Immature natural killer cell (primary cell): ENCODE results near the gene EHBP1. TPM values are rescaled to one million over a fixed set of nuclear protein-coding genes. Genes with fewer than 3 reads are reported as not detected.
A peak's percentile ranks its signal among the peaks of the same experiment; 100 is the strongest.

Source experiments
- DNase-seq, 3 donors: peaks; one replicate each; pipeline ENCODE4 v3.0.0; 2022; ENCODE audit warnings: mixed read lengths in 1 of 3
- H3K27ac Mint-ChIP-seq, 6 donors: one replicate each; pipeline ENCODE4 v1.8.0; 2020; ENCODE audit warnings: mixed read lengths in 6 of 6, mild to moderate bottlenecking in 5 of 6, inconsistent platforms in 4 of 6, moderate library complexity in 3 of 6
- H3K27me3 Mint-ChIP-seq, 3 donors: one replicate each; pipeline ENCODE4 v1.8.0; 2020 to 2021; ENCODE audit warnings: low read depth in 3 of 3, mild to moderate bottlenecking in 3 of 3, mixed read lengths in 3 of 3, moderate library complexity in 3 of 3, inconsistent platforms in 1 of 3
- H3K36me3 Mint-ChIP-seq, 3 donors: one replicate each; pipeline ENCODE4 v1.8.0; 2020; ENCODE audit warnings: mixed read lengths in 3 of 3, inconsistent platforms in 2 of 3, mild to moderate bottlenecking in 2 of 3
- H3K4me1 Mint-ChIP-seq, 2 donors: one replicate each; pipeline ENCODE4 v1.8.0; 2020; ENCODE audit warnings: inconsistent platforms in 2 of 2, mild to moderate bottlenecking in 2 of 2, mixed read lengths in 2 of 2, moderate library complexity in 1 of 2
- H3K4me3 Mint-ChIP-seq, 5 donors: one replicate each; pipeline ENCODE4 v1.8.0; 2020; ENCODE audit warnings: mild to moderate bottlenecking in 5 of 5, mixed read lengths in 5 of 5, inconsistent platforms in 3 of 5, moderate library complexity in 3 of 5
- H3K9me3 Mint-ChIP-seq, 6 donors: one replicate each; pipeline ENCODE4 v1.8.0; 2020; ENCODE audit warnings: mild to moderate bottlenecking in 6 of 6, mixed read lengths in 6 of 6, inconsistent platforms in 4 of 6, moderate library complexity in 3 of 6
- polyA plus RNA-seq, 3 donors: library from polyadenylated mRNA; unstranded; fragments of 300-500 nt; fragmentation: Illumina TruSeq; gene quantifications; one replicate each; pipeline ENCODE4 v1.2.3, GENCODE V29; 2021

EHBP1 gene
- 10 to 100 TPM in 1 of 3 donors, 1 to 10 TPM in 2; 6.9 to 23.5 (median 9.0) TPM for polyA plus RNA-seq

GRCh38 chr2:62705007-62705829 is at the start of gene EHBP1:
Gene EHBP1, plus strand, starts transcription at chr2:62705713. Its CDS starts 1,479 bp downstream, at chr2:62707192.
- H3K27me3 Mint-ChIP-seq, result peaks cover 3 to 4% (median 4%) of the 10 kb centered on the region in 3 donors
- H3K4me1 Mint-ChIP-seq, result peaks cover 30 to 36% of the 10 kb centered on the region in 2 donors
- peak within 1 kb of the TSS; percentile 91 to 97 (median 94) for H3K4me3 Mint-ChIP-seq
- no peaks in the 10 kb centered on the region for H3K9me3 Mint-ChIP-seq
- peak; percentile 96 to 97 (median 97) for DNase-seq
- peaks cover 0 to 4% (median 4%) of the 10 kb centered on the region in 3 donors for H3K36me3 Mint-ChIP-seq
- peak within 1 kb of the TSS; percentile 70 to 93 (median 87) for H3K27ac Mint-ChIP-seq

DNA sequence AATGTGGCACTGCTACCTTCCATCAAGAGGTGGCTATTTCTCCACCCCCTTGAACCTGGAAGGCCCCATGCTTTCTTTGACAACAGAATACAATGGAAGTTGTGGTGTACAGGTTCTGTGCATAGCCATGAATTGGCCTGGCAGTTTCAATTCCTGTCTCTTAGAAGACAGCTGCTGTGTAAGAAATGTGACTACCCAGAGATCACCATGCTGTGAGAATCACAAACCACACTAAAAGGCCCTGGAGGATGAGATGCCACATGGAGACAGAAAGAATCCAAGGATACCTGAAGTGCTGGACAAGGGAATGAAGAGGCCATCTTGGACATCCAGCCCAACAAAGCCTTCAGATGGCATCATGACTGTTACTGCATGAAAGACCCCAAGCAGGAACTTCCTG is 47.7 kb upstream of the EHBP1 start:
- no peak overlapping the region for H3K27ac Mint-ChIP-seq
- H3K4me1 Mint-ChIP-seq, result no peaks in the 10 kb centered on the region
- no peak overlapping the region for H3K4me3 Mint-ChIP-seq
- H3K27me3 Mint-ChIP-seq, result peaks cover 0 to 4% (median 3%) of the 10 kb centered on the region in 3 donors
- no peaks in the 10 kb centered on the region for H3K36me3 Mint-ChIP-seq
- DNase-seq, result no peak
- peaks cover 0 to 3% (median 0%) of the 10 kb centered on the region in 6 donors for H3K9me3 Mint-ChIP-seq

DNA sequence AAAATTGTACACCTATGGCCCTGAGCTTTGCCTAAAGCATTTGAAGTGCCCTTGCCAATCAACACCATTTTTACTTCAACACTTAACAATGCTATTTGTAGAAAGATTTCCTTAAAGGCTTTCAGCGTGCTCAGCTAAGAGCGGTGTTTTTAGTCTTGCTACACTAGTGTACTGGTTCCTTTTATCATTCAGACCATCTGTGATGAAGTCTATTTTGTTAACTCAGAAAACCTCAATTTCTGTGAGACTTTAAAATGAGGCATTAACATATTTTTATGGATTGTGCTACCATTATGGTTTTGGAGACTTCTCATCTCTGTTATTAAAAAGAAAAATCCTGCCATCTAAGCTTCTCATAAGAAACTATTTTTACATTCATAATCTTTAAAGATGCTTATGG is 46.6 kb upstream of the EHBP1 start:
- H3K36me3 Mint-ChIP-seq, result no peaks in the 10 kb centered on the region
- DNase-seq, result no peak
- no peak overlapping the region for H3K27ac Mint-ChIP-seq
- no peaks in the 10 kb centered on the region for H3K4me1 Mint-ChIP-seq
- peaks cover 0 to 4% (median 3%) of the 10 kb centered on the region in 3 donors for H3K27me3 Mint-ChIP-seq
- H3K9me3 Mint-ChIP-seq, result peaks cover 0 to 3% (median 0%) of the 10 kb centered on the region in 6 donors
- H3K4me3 Mint-ChIP-seq, result no peak overlapping the region

GRCh38 chr2:62660087-62660486 is 45.4 kb upstream of the EHBP1 start:
- Mint-ChIP-seq H3K36me3 (no peaks in the 10 kb centered on the region), H3K27ac (no peak overlapping the region), H3K9me3 (no peaks in the 10 kb centered on the region), H3K4me1 (no peaks in the 10 kb centered on the region), H3K27me3 (peaks cover 0 to 7% (median 0%) of the 10 kb centered on the region in 3 donors), H3K4me3 (no peak overlapping the region)
- no peak for DNase-seq

GRCh38 chr2:62660582-62661262 is 44.8 kb upstream of the EHBP1 start:
- DNase-seq, result no peak
- H3K36me3 Mint-ChIP-seq, result no peaks in the 10 kb centered on the region
- H3K27me3 Mint-ChIP-seq, result peaks cover 0 to 6% (median under 1%) of the 10 kb centered on the region in 3 donors
- H3K4me1 Mint-ChIP-seq, result no peaks in the 10 kb centered on the region
- no peak overlapping the region for H3K27ac Mint-ChIP-seq
- no peaks in the 10 kb centered on the region for H3K9me3 Mint-ChIP-seq
- H3K4me3 Mint-ChIP-seq, result no peak overlapping the region

DNA sequence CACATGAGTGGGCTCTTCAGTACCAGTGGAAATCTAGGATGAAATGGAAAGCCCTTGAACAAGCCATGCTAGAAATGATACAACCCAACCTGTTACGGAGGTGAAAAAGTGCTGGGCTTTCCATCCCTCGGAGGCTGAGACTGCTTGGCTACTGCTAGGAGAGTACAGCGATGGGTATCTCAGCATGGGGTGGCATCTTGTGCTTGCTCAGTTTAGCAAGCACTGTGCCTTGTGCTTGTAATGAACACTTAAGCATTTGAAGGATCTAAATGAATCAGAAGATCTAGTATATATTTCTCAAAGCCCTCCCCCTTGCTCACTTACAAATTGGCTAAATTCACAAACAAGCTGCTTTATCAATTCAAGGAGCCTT is 44.3 kb upstream of the EHBP1 start:
- Mint-ChIP-seq H3K27me3 (peaks cover 0 to 6% (median 2%) of the 10 kb centered on the region in 3 donors), H3K36me3 (no peaks in the 10 kb centered on the region), H3K4me1 (no peaks in the 10 kb centered on the region), H3K4me3 (no peak overlapping the region), H3K27ac (no peak overlapping the region), H3K9me3 (no peaks in the 10 kb centered on the region)
- DNase-seq, result no peak

DNA sequence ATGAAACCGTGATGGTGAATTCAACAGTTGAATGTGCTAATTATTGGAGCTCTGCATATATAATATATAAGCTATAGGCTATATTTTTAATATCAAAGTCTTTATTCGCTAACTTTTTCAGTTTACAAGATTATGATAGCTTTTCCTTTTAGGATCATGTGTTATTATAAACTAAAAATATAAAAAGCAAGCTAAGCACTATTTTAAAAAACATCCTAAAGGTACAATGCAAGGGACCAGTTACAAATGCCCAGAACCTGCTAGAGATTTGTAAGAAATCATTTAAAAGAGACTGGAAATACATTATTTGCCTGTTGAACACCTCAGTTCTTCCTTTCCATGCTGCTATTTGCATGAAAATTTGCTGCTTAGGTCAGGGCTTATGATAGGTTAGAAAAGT is 43.4 kb upstream of the EHBP1 start:
- Mint-ChIP-seq H3K4me1 (no peaks in the 10 kb centered on the region), H3K27me3 (peaks cover 0 to 6% (median 2%) of the 10 kb centered on the region in 3 donors), H3K27ac (no peak overlapping the region), H3K36me3 (no peaks in the 10 kb centered on the region), H3K9me3 (no peaks in the 10 kb centered on the region), H3K4me3 (no peak overlapping the region)
- DNase-seq, result no peak

GRCh38 chr2:62662554-62662953 is 43.0 kb upstream of the EHBP1 start:
- Mint-ChIP-seq H3K27me3 (peaks cover 0 to 6% (median 4%) of the 10 kb centered on the region in 3 donors), H3K4me3 (no peak overlapping the region), H3K36me3 (no peaks in the 10 kb centered on the region), H3K4me1 (no peaks in the 10 kb centered on the region), H3K9me3 (no peaks in the 10 kb centered on the region), H3K27ac (no peak overlapping the region)
- no peak for DNase-seq

DNA sequence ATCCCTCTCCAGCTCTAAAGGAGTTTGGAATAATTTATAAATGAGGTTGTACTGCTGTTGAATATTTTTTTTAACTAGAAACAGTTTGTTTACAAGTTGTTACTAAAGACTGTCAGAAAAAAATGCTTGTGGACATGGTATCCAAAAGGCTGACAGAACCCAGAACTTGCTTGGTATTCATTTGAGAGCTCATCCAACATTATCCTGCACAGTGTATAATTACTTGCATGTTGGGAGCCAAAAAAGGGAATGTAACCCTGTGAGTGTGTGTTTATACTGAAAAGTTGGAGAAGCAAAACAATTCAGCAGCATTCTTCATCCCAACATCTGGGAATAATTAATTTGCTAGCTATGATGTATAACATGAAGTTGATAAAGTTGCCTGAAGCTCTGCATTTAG is 42.1 kb upstream of the EHBP1 start:
- H3K27me3 Mint-ChIP-seq, result peaks cover 0 to 6% (median 4%) of the 10 kb centered on the region in 3 donors
- H3K9me3 Mint-ChIP-seq, result no peaks in the 10 kb centered on the region
- no peaks in the 10 kb centered on the region for H3K4me1 Mint-ChIP-seq
- DNase-seq, result no peak
- no peaks in the 10 kb centered on the region for H3K36me3 Mint-ChIP-seq
- no peak overlapping the region for H3K4me3 Mint-ChIP-seq
- H3K27ac Mint-ChIP-seq, result no peak overlapping the region

GRCh38 chr2:62663920-62664795 is 41.4 kb upstream of the EHBP1 start:
- DNase-seq, result no peak
- no peak overlapping the region for H3K27ac Mint-ChIP-seq
- H3K27me3 Mint-ChIP-seq, result peaks cover 0 to 4% (median 4%) of the 10 kb centered on the region in 3 donors
- no peaks in the 10 kb centered on the region for H3K9me3 Mint-ChIP-seq
- H3K4me1 Mint-ChIP-seq, result no peaks in the 10 kb centered on the region
- H3K4me3 Mint-ChIP-seq, result no peak overlapping the region
- H3K36me3 Mint-ChIP-seq, result no peaks in the 10 kb centered on the region

GRCh38 chr2:62665446-62665845 is 40.1 kb upstream of the EHBP1 start:
- Mint-ChIP-seq H3K27ac (no peak overlapping the region), H3K4me3 (no peak overlapping the region), H3K4me1 (no peaks in the 10 kb centered on the region), H3K27me3 (peaks cover 0 to 4% (median 4%) of the 10 kb centered on the region in 3 donors), H3K36me3 (no peaks in the 10 kb centered on the region), H3K9me3 (no peaks in the 10 kb centered on the region)
- DNase-seq, result no peak

- H3K9me3 Mint-ChIP-seq, result no peaks in the 10 kb centered on the region
Observed at GRCh38 chr2:62669180-62669579, 36.3 kb upstream of the EHBP1 start.

GRCh38 chr2:62672601-62673000 is 32.9 kb upstream of the EHBP1 start:
- no peaks in the 10 kb centered on the region for H3K4me1 Mint-ChIP-seq
- H3K36me3 Mint-ChIP-seq, result no peaks in the 10 kb centered on the region
- peaks cover 0 to 2% (median 0%) of the 10 kb centered on the region in 3 donors for H3K27me3 Mint-ChIP-seq
- H3K9me3 Mint-ChIP-seq, result no peaks in the 10 kb centered on the region
- DNase-seq, result no peak
- no peak overlapping the region for H3K4me3 Mint-ChIP-seq
- no peak overlapping the region for H3K27ac Mint-ChIP-seq

More at GRCh38 chr2:62669180-62669579, 36.3 kb upstream of the EHBP1 start:
- Mint-ChIP-seq H3K4me1 (no peaks in the 10 kb centered on the region), H3K27me3 (peaks cover 0 to 4% (median 2%) of the 10 kb centered on the region in 3 donors), H3K36me3 (no peaks in the 10 kb centered on the region), H3K27ac (no peak overlapping the region), H3K4me3 (no peak overlapping the region)
- no peak for DNase-seq
